Ramos (cell line): ENCODE measurements around the gene GUCY2F.

Source experiments
- in situ Hi-C: fragments of 300-500 bp; cut with MboI; formaldehyde crosslinking; loops from one replicate; pipeline ENCODE4 v1.14.3; 2022; ENCODE audit warnings: low sequenced_read_pairs; ENCODE audit not compliant: unreplicated experiment

Gene GUCY2F

DNA sequence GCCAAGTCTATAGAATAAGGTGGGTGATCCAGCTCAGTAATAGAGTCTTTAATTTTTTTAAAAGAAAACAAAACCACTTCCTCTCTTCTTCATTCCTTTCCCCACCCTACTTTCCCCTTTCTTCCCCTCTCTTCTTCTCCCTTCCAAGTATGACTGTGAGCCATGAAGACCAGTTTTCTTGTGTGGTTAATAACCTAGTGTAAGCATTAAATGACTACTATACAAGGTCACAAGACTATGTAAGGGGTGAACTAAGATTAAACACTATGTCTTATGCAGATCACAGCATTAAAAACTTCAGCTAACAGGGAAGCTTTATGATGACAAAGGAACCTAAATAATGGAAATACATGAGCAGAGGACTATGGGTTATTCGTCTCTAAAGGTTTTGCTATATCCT, 135.4 kb downstream of the GUCY2F start:
- in situ Hi-C loops, result no loop called here

DNA sequence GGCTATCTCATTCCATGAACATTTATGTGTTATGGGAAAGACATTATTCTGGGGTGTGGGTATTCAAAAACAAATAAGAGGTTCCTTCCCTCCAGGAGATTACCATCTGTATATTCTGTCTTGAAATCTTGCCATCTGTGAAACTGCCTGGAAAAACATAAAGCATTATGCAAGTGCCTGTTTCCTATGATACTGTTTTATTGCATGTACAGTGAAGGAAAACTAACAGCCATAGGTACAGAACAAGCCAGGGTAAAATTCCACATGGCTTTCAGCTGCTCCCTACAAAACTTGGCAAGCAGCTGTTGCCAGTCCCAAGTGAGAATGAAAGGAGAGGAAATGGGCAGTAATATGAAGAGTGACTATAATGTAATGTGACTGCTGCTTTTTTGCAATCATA, 136.0 kb downstream of the GUCY2F start:
- in situ Hi-C loops, result no loop called here

DNA sequence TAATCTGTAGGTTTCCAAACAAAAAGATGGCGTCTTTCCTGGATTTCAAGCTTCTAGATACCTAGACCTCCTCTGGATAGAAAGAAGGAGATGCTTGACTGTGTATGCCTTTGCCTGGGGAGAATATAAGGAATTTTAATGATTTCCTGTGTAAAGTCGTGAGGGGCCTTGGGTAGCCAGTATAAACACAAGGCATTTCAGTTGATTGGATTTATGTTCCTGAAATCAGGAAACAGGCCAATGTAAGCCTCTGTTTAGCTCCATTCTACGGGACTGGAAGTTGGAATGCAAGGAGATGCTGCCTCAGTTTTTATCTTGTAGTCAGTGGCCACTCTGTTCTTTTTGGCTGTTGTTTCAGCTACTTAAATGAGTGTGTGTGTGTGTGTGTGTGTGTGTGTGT, 137.2 kb downstream of the GUCY2F start:
- in situ Hi-C loops, result no loop called here

DNA sequence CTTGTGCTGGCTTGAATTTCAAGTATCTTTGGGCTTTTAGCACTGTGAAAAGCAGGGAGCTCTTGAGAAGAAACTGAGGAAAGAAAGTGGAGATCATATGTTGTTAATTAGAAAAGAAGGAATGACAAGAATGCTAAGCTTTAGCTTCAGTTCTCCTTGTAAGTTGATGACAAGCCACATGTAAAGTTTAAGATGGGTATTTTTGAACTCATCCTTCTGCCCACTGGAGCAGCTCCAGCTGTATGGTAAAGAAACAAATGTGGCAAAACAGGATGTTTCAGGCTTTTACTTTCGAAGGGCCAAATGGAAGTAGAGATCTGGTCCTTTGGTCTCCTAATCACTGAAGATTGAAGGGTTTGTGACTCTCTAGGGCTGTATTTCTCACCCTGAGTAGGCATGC, 137.8 kb downstream of the GUCY2F start:
- in situ Hi-C loops, result no loop called here

DNA sequence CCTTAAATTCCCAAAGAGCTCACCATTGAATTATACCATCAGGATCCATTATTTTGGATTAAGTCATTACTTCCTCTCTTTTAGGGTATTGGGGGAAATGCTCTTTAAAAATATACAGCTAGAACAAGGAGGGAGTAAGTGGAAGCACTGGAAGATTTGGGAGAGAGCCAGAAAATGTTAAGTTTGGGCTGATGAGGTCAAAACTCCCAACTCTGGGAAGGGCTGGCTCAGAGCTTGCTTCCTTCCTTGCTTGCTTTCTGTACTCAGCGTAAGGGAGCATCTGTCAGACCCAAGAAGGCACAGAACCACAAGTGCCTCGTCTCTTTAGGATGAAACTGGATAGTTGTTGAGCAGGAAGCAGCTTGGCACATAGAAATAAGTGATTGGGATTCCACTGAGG, 138.2 kb downstream of the GUCY2F start:
- in situ Hi-C loops, result no loop called here

DNA sequence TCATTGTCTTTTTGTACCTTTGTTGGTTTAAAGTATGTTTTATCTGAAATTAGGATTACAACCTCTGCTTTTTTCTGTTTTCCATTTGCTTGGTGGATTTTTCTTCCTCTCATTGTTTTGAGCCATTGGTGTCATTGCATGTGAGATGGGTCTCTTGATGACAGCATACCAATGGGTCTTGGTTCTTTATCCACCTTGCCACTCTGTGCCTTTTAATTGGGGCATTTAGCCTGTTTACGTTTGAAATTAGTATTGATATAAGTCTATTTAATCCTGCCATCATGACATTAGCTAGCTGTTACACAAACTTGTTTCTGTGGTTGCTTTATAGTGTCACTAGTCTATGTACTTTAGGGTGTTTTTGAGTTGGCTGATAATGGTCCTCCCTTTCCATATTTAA, 145.7 kb downstream of the GUCY2F start:
- in situ Hi-C loops, result no loop called here

DNA sequence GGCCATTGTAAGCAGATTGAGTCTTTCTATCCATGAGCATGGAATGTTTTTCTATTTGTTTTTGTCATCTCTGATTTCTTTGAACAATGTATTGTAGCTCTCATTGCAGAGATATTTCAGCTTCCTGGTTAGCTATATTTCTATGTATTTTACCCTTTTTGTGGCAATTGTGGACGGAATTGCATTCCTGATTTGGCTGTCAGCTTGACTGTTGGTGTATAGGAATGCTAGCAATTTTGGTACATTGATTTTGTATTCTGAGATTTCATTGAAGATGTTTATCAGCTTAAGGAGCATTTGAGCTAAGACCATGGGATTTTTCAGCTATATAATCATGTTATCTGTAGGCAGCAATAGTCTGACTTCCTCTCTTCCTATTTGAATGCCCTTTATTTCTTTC, 154.6 kb downstream of the GUCY2F start:
- in situ Hi-C loops, result no loop called here
